GM12878 (cell line): Measurements from ENCODE around the gene DCAF6. TPM values are rescaled to one million over a fixed set of nuclear protein-coding genes. Genes with fewer than 3 reads are reported as not detected.

Experiments
- ATAC-seq: fragments of 200-7000 bp; cut with Tn5 transposase; 3 replicates; pipeline ENCODE4 v1.9.1; 2020; ENCODE audit warnings: mild to moderate bottlenecking, moderate library complexity
- BruUV-seq: library from RNA; stranded (reverse); fragments of 400-500 nt; replicated peaks from 2 replicates; lab custom pipeline; 2021; lab: Mats Ljungman, UMichigan
- CTCF ChIA-PET: fragments of 300-600 bp; sonication (Branson Sonifier 250); formaldehyde crosslinking; extraction: SDS; loops from one replicate; lab custom pipeline; 2021; ENCODE audit warnings: inconsistent platforms; lab: Yijun Ruan, JAX
- POLR2A ChIA-PET: fragments of 350-600 bp; formaldehyde crosslinking; extraction: SDS; loops from one replicate; lab custom pipeline; 2021; ENCODE audit warnings: inconsistent platforms; lab: Charles Lee
- RAD21 ChIA-PET: fragments of 300-600 bp; sonication (Branson Sonifier 250); formaldehyde crosslinking; loops from one replicate; lab custom pipeline; 2023; ENCODE audit warnings: antibody characterized with exemption; ENCODE audit not compliant: unreplicated experiment; lab: Charles Lee
- SMC1A ChIA-PET: fragments of 300-600 bp; sonication (Branson Sonifier 250); formaldehyde crosslinking; loops from one replicate; lab custom pipeline; 2023; ENCODE audit not compliant: unreplicated experiment, uncharacterized antibody; lab: Charles Lee
- DNase-seq: peaks from one replicate; pipeline ENCODE4 v3.0.0-alpha.2; 2011; ENCODE audit warnings: low read depth, low spot score
- FAIRE-seq: peaks from 3 replicates; lab custom pipeline; 2011; peaks lifted over from hg19 to GRCh38; lab: Jason Lieb, UNC
- H2AFZ ChIP-seq: 2 replicates; pipeline ENCODE4 v1.6.0; 2011; ENCODE audit warnings: low read depth, low read length, control low read depth; ENCODE audit not compliant: control insufficient read depth
- H3K27ac ChIP-seq: 2 replicates; pipeline ENCODE4 v1.5.1; 2011; ENCODE audit warnings: control low read depth; ENCODE audit not compliant: control insufficient read depth, insufficient read depth
- H3K27me3 ChIP-seq, 2 experiments: replicated peaks in 1 of 2; 2 replicates each; pipeline versions ENCODE4 v1.6.0 to v1.6.1; 2011; ENCODE audit warnings: low read length in 1 of 2; ENCODE audit not compliant: control insufficient read depth in 2 of 2, insufficient read depth in 2 of 2
- H3K36me3 ChIP-seq, 2 experiments: 2 replicates each; pipeline ENCODE4 v1.5.1; 2011; ENCODE audit warnings: low read length in 1 of 2; ENCODE audit not compliant: control insufficient read depth in 2 of 2, insufficient read depth in 2 of 2
- H3K4me1 ChIP-seq: 2 replicates; pipeline ENCODE4 v1.6.1; 2011; ENCODE audit warnings: mild to moderate bottlenecking, low read length, moderate library complexity, mixed read lengths; ENCODE audit not compliant: control insufficient read depth, insufficient read depth
- H3K4me2 ChIP-seq: 2 replicates; pipeline ENCODE4 v1.6.0; 2011; ENCODE audit warnings: control low read depth; ENCODE audit not compliant: control insufficient read depth, insufficient read depth
- H3K4me3 ChIP-seq: fragments of 200-600 bp; sonication (generic); 2 replicates; pipeline ENCODE4 v1.5.1; 2016
- H3K79me2 ChIP-seq: 2 replicates; pipeline ENCODE4 v1.6.0; 2011; ENCODE audit warnings: low read length; ENCODE audit not compliant: control insufficient read depth, insufficient read depth
- H3K9ac ChIP-seq: 2 replicates; pipeline ENCODE4 v1.8.0; 2011; ENCODE audit warnings: low read length, control low read depth, mixed read lengths; ENCODE audit not compliant: control insufficient read depth, insufficient read depth
- H3K9me3 ChIP-seq: replicated peaks from 3 replicates; pipeline ENCODE4 v1.5.1; 2011; ENCODE audit warnings: mild to moderate bottlenecking, low read length; ENCODE audit not compliant: control insufficient read depth, insufficient read depth
- H4K20me1 ChIP-seq: 2 replicates; pipeline ENCODE4 v1.6.0; 2011; ENCODE audit not compliant: control insufficient read depth, insufficient read depth
- ATF3 ChIP-seq: IDR thresholded peaks from 2 replicates; pipeline ENCODE4 v1.6.1; 2011; ENCODE audit warnings: low read depth, mild to moderate bottlenecking, low read length, moderate library complexity, borderline replicate concordance; ENCODE audit errors: extremely low read depth
- ATF7 ChIP-seq: fragments of 450-650 bp; IDR thresholded peaks from 2 replicates; pipeline ENCODE4 v1.6.1; 2016; ENCODE audit warnings: low read depth, mild to moderate bottlenecking
- DPF2 ChIP-seq: fragments of 450-650 bp; IDR thresholded peaks from 2 replicates; pipeline ENCODE4 v1.6.1; 2017; ENCODE audit warnings: mild to moderate bottlenecking
- E4F1 ChIP-seq: fragments of 450-650 bp; IDR thresholded peaks from 2 replicates; pipeline ENCODE4 v1.6.1; 2018; ENCODE audit warnings: borderline replicate concordance, mild to moderate bottlenecking; ENCODE audit not compliant: partially characterized antibody
- ESRRA ChIP-seq: IDR thresholded peaks from 2 replicates; pipeline ENCODE4 v1.6.1; 2012; ENCODE audit warnings: mild to moderate bottlenecking, low read length, improper control_type of control experiment
- JUND ChIP-seq: IDR thresholded peaks from 2 replicates; pipeline ENCODE4 v1.6.1; 2012; ENCODE audit warnings: low read depth, mild to moderate bottlenecking, low read length, improper control_type of control experiment, moderate library complexity
- LARP7 ChIP-seq: fragments of 450-650 bp; IDR thresholded peaks from 2 replicates; pipeline ENCODE4 v1.6.1; 2017; ENCODE audit warnings: mild to moderate bottlenecking
- MEF2A ChIP-seq: IDR thresholded peaks from 2 replicates; pipeline ENCODE4 v1.6.1; 2011; ENCODE audit warnings: low read depth, mild to moderate bottlenecking, low read length, moderate library complexity; ENCODE audit not compliant: insufficient read depth
- MYB ChIP-seq: fragments of 150-350 bp; IDR thresholded peaks from 2 replicates; pipeline ENCODE4 v1.6.1; 2014; ENCODE audit warnings: mild to moderate bottlenecking, low read depth, low read length, borderline replicate concordance
- REST ChIP-seq: IDR thresholded peaks from 2 replicates; pipeline ENCODE4 v1.6.1; 2012; ENCODE audit warnings: mild to moderate bottlenecking, low read depth, low read length
- RUNX3 ChIP-seq: IDR thresholded peaks from 2 replicates; pipeline ENCODE4 v1.6.1; 2012; ENCODE audit warnings: low read length, inconsistent platforms
- TBL1XR1 ChIP-seq: IDR thresholded peaks from 2 replicates; pipeline ENCODE4 v1.6.1; 2012; ENCODE audit warnings: low read depth, low read length, improper control_type of control experiment
- ZBED1 ChIP-seq: IDR thresholded peaks from 2 replicates; pipeline ENCODE4 v1.6.1; 2016; ENCODE audit warnings: borderline replicate concordance
- WGBS: methylation state at CpG from one replicate; pipeline ENCODE4 v1.1.6; 2016; ENCODE audit warnings: low lambda C conversion rate; ENCODE audit not compliant: insufficient replicate concordance, insufficient coverage; ENCODE audit errors: missing lambda C conversion rate; 5-methylcytosine and 5-hydroxymethylcytosine counted together
- in situ Hi-C: fragments of 300-500 bp; cut with MboI; formaldehyde crosslinking; loops from 9 replicates; pipeline ENCODE4 v1.14.3; 2018; ENCODE audit warnings: mixed read lengths
- intact Hi-C: fragments of 100-400 bp; cut with micrococcal nuclease; formaldehyde crosslinking; loops from one replicate; pipeline ENCODE4 v1.14.2; 2022; ENCODE audit not compliant: unreplicated experiment
- polyA plus RNA-seq, 11 experiments: library from polyadenylated mRNA; depleted of rRNA in 4 of 11; unstranded in 6 of 11; stranded (reverse) in 5 of 11; fragments of >200 nt; fragmentation: Nextera tagmentation in 4 of 11; fragmentation: Illumina TruSeq in 1 of 11; extraction: Ambion mirVana in 4 of 11; extraction: Trizol in 1 of 11; gene quantifications; 1 replicate in 1 of 11; 2 replicates in 10 of 11; pipeline versions ENCODE4 v1.2.1 to v1.2.3, GENCODE V29; 2011 to 2016; ENCODE audit warnings: inconsistent platforms in 2 of 11, missing spikeins in 2 of 11, low read depth in 1 of 11
- total RNA-seq, 4 experiments: library from RNA; depleted of rRNA in 3 of 4; stranded (reverse); fragments of >200 nt in 3 of 4; fragmentation: Illumina TruSeq in 1 of 4; extraction: Trizol in 1 of 4; gene quantifications; 2 replicates each; pipeline versions ENCODE4 v1.2.1 to v1.2.3, GENCODE V29; 2013 to 2021

Gene DCAF6
- total and polyA plus RNA-seq, 10 of the 15 experiments (the other 5 are each of a cell fraction or from before 2014, with no cell fraction given) = 11.4 to 62.7 (median 33.0) TPM

- CTCF ChIA-PET = no interaction called here
- SMC1A ChIA-PET = no interaction called here
- FAIRE-seq (no peak), ATAC-seq (no peak), DNase-seq (no peak)
- Histone ChIP-seq H2AFZ (no peak overlapping the region), H3K9me3 (no peaks in the 10 kb centered on the region), H3K9ac (no peak overlapping the region), H3K4me2 (no peak overlapping the region), H3K27me3 (0 out of 4 replicates have a peak, but pooled peaks cover 0 to 1% of the 10 kb centered on the region in 2 experiments), H3K4me1 (no peaks in the 10 kb centered on the region), H3K4me3 (no peak overlapping the region)
- intact Hi-C loops = loop anchor here (10.0 kb wide), 1 partner anchor 235 kb away; no protein-coding TSS in a partner anchor
- no peak for TF ChIP-seq MEF2A
- no peak for TF ChIP-seq RUNX3
- TF ChIP-seq ATF3 = no peak
- TF ChIP-seq LARP7 = no peak
- TF ChIP-seq TBL1XR1 = no peak
- no peak for TF ChIP-seq MYB
- TF ChIP-seq ATF7 = no peak
- no peak for TF ChIP-seq ESRRA
- TF ChIP-seq E4F1 = no peak
- no peak for TF ChIP-seq REST
- TF ChIP-seq JUND = no peak
- no peak for TF ChIP-seq ZBED1
- no peak for TF ChIP-seq DPF2
- TF ChIP-seq, all 136 proteins: peak for 0
- Histone ChIP-seq H4K20me1 (no peaks in the 10 kb centered on the region), H3K27ac (no peak overlapping the region), H3K36me3 (no peaks in the 10 kb centered on the region), H3K79me2 (no peaks in the 10 kb centered on the region)
- 51% methylated on average over 13 of the region's 13 CpGs for WGBS
- in situ Hi-C loops = no loop called here
- ChIA-PET RAD21 (no interaction called here), POLR2A (no interaction called here)
- BruUV-seq = no TSS peak
Observed at GRCh38 chr1:168089326-168089978, 153.0 kb downstream of the DCAF6 start.
